ENCODE measurements around the gene NEMP1. TPM values are rescaled to one million over a fixed set of nuclear protein-coding genes. Genes with fewer than 3 reads are reported as not detected.
"Not testable (repeated sequence)": the region's sequence is repeated elsewhere in the genome, so short reads cannot be mapped to it uniquely, and the experiment has no call there.

NEMP1 gene
- total RNA-seq, 1 experiment from 2014 or later = 16.4 TPM

DNA sequence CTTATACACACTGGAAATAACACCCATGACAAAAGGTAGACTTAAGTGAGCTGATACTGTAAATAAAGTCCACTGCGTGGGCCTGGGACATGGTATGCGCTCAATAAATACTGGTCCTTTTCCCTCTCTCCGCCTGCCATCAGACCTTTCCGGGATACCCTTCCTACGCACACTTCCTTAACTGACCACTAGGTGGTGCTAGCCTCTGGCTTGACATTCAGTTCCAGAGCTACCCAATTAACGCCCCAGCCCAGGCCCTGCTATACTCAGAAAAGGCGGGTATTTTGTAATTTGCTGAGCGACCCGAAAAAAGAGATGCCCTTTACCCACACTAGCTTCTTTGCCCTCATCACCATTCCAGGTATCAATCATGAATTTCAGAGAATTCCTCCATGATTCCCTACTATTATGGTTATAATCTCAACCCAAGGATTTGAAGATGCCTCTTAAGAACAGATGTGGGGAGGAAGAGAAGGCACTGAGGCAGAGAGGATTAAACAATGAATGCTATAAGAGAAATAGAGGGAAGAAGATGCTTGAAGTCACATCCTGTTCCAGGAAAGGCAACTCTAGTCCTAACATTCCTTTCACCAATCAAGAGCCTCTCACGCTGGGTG is 45.8 kb upstream of the NEMP1 start:
- Histone ChIP-seq H3K4me3 (ENCODE audit: low read length) (no peak overlapping the region), H3K27ac (ENCODE audit: low read length) (no peak overlapping the region), H4K20me1 (ENCODE audit: low read length) (no peaks in the 10 kb centered on the region), H3K27me3 (ENCODE audit: low read length) (no peaks in the 10 kb centered on the region), H3F3A (ENCODE audit: low read length, unreplicated experiment) (no peaks in the 10 kb centered on the region), H3K9me2 (replicated peaks; ENCODE audit: low read length) (no peaks in the 10 kb centered on the region), H3K9ac (ENCODE audit: low read length) (no peak overlapping the region), H2AFZ (ENCODE audit: low read length) (peak overlapping the region; percentile 23; the same call in 1 of the 2 replicates), H3K9me3 (ENCODE audit: low read length) (no peaks in the 10 kb centered on the region), H3K79me2 (ENCODE audit: low read length) (peaks cover 4% of the 10 kb centered on the region; the same call in 1 of the 2 replicates), H3K4me2 (ENCODE audit: low read length) (no peak overlapping the region), H3K4me1 (ENCODE audit: insufficient read depth, low read length) (peaks cover 16% of the 10 kb centered on the region), H3K36me3 (ENCODE audit: low read depth, low read length) (no peaks in the 10 kb centered on the region)
- CTCF ChIA-PET = interaction anchor here (0.6 to 1.9 kb wide), 6 partner anchors 12 to 58 kb away, joined by 3 to 18 read pairs (median 6); no protein-coding TSS in a partner anchor
- ATAC-seq (peak; percentile 33), DNase-seq (peak; percentile 87)
- POLR2A ChIA-PET (ENCODE audit: unreplicated experiment) = interaction anchor here (0.5 kb wide), 1 partner anchor 116 kb away, joined by 3 read pairs; no protein-coding TSS in a partner anchor
- TF ChIP-seq EZH2 (IDR thresholded peaks at IDR 0.05; ENCODE audit: low read length, unreplicated experiment) (no peak), EZH2phosphoT487 (IDR thresholded peaks at IDR 0.05; ENCODE audit: borderline replicate concordance, low read length) (no peak)
- TF ChIP-seq, protein P1, sequence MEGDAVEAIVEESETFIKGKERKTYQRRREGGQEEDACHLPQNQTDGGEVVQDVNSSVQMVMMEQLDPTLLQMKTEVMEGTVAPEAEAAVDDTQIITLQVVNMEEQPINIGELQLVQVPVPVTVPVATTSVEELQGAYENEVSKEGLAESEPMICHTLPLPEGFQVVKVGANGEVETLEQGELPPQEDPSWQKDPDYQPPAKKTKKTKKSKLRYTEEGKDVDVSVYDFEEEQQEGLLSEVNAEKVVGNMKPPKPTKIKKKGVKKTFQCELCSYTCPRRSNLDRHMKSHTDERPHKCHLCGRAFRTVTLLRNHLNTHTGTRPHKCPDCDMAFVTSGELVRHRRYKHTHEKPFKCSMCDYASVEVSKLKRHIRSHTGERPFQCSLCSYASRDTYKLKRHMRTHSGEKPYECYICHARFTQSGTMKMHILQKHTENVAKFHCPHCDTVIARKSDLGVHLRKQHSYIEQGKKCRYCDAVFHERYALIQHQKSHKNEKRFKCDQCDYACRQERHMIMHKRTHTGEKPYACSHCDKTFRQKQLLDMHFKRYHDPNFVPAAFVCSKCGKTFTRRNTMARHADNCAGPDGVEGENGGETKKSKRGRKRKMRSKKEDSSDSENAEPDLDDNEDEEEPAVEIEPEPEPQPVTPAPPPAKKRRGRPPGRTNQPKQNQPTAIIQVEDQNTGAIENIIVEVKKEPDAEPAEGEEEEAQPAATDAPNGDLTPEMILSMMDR (conservative IDR thresholded peaks at IDR 0.05; ENCODE audit: low read depth, low read length) = peak; percentile 93
- intact Hi-C loops (cut with micrococcal nuclease) = loop anchor here (1.0 to 2.0 kb wide), 2 partner anchors 50 to 59 kb away; no protein-coding TSS in a partner anchor
- BruUV-seq (replicated peaks) = no TSS peak

DNA sequence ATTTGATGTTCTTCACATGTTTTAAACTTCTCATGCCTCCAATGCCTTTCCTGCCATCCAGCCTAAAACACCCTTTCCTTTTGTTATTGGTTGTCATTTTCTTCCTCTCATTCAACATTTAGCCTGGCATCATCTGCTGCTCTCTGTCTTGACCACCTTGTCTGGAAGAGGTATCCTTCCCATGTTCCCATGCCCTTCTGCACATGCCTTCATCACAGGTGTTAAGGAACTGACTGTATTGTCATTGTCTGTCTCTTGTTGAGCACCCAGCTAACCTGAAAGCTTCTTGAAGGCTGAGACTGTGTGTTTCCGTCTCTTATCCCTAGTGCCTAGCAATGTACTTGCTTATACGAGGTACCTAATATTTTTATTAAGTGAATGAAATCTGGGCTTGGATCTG is 45.2 kb upstream of the NEMP1 start:
- H2AFZ ChIP-seq (ENCODE audit: low read length) = peak overlapping the region; percentile 23; the same call in 1 of the 2 replicates
- no peak for ATAC-seq
- ChIA-PET CTCF (interaction anchor here (1.0 to 1.9 kb wide), 4 partner anchors 12 to 59 kb away, joined by 3 to 18 read pairs (median 10); no protein-coding TSS in a partner anchor), POLR2A (ENCODE audit: unreplicated experiment) (interaction anchor here (0.5 kb wide), 1 partner anchor 116 kb away, joined by 3 read pairs; no protein-coding TSS in a partner anchor)
- no peak for DNase-seq
- no peaks in the 10 kb centered on the region for H3K36me3 ChIP-seq (ENCODE audit: low read depth, low read length)
- peaks cover 21% of the 10 kb centered on the region for H3K4me1 ChIP-seq (ENCODE audit: insufficient read depth, low read length)
- H4K20me1 ChIP-seq (ENCODE audit: low read length) = no peaks in the 10 kb centered on the region
- TF ChIP-seq EZH2phosphoT487 (IDR thresholded peaks at IDR 0.05; ENCODE audit: borderline replicate concordance, low read length) (no peak), EZH2 (IDR thresholded peaks at IDR 0.05; ENCODE audit: low read length, unreplicated experiment) (no peak)
- TF ChIP-seq, protein P1 (conservative IDR thresholded peaks at IDR 0.05; ENCODE audit: low read depth, low read length) = no peak
- peaks cover 2% of the 10 kb centered on the region; the same call in 1 of the 2 replicates for H3K79me2 ChIP-seq (ENCODE audit: low read length)
- no peaks in the 10 kb centered on the region for H3K9me3 ChIP-seq (ENCODE audit: low read length)
- H3F3A ChIP-seq (ENCODE audit: low read length, unreplicated experiment) = no peaks in the 10 kb centered on the region
- no peaks in the 10 kb centered on the region for H3K27me3 ChIP-seq (ENCODE audit: low read length)
- no peaks in the 10 kb centered on the region for H3K9me2 ChIP-seq (replicated peaks; ENCODE audit: low read length)
- no TSS peak for BruUV-seq (replicated peaks)
- H3K4me2 ChIP-seq (ENCODE audit: low read length) = no peak overlapping the region
- no peak overlapping the region for H3K27ac ChIP-seq (ENCODE audit: low read length)
- intact Hi-C loops (cut with micrococcal nuclease) = loop anchor here (1.0 to 2.0 kb wide), 2 partner anchors 51 to 59 kb away; no protein-coding TSS in a partner anchor
- no peak overlapping the region for H3K4me3 ChIP-seq (ENCODE audit: low read length)
- H3K9ac ChIP-seq (ENCODE audit: low read length) = no peak overlapping the region

DNA sequence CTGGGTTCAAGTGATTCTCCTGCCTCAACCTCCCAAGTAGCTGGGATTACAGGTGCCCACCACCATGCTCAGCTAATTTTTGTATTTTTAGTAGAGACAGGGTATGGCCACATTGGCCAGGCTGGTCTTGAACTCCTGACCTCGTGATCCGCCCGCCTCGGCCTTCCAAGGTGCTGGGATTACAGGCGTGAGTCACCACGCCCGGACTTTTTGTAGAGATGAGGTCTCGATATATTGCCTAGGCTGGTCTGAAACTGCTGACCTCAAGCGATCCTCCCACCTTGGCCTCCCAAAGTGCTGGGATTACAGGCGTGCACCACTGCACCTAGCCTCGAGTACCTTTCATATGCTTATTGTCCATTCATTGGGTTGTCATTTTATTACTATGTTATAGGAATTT is 42.1 kb upstream of the NEMP1 start:
- H3K27ac ChIP-seq (ENCODE audit: low read length); H3K4me2 ChIP-seq (ENCODE audit: low read length); ATAC-seq; H3K9me2 ChIP-seq (replicated peaks; ENCODE audit: low read length); H3F3A ChIP-seq (ENCODE audit: low read length, unreplicated experiment); H4K20me1 ChIP-seq (ENCODE audit: low read length); DNase-seq; H3K36me3 ChIP-seq (ENCODE audit: low read depth, low read length); H3K27me3 ChIP-seq (ENCODE audit: low read length); intact Hi-C loops (cut with micrococcal nuclease); H2AFZ ChIP-seq (ENCODE audit: low read length); H3K79me2 ChIP-seq (ENCODE audit: low read length); H3K9ac ChIP-seq (ENCODE audit: low read length); H3K9me3 ChIP-seq (ENCODE audit: low read length); POLR2A ChIA-PET (ENCODE audit: unreplicated experiment); H3K4me3 ChIP-seq (ENCODE audit: low read length); BruUV-seq (replicated peaks): not testable (repeated sequence)
- peaks cover 18% of the 10 kb centered on the region for H3K4me1 ChIP-seq (ENCODE audit: insufficient read depth, low read length)
- CTCF ChIA-PET = interaction anchor here (0.8 kb wide), 1 partner anchor 62 kb away, joined by 3 read pairs; no protein-coding TSS in a partner anchor
